ENCODE data around the gene PCSK6.

- TF ChIP-seq, protein P1, sequence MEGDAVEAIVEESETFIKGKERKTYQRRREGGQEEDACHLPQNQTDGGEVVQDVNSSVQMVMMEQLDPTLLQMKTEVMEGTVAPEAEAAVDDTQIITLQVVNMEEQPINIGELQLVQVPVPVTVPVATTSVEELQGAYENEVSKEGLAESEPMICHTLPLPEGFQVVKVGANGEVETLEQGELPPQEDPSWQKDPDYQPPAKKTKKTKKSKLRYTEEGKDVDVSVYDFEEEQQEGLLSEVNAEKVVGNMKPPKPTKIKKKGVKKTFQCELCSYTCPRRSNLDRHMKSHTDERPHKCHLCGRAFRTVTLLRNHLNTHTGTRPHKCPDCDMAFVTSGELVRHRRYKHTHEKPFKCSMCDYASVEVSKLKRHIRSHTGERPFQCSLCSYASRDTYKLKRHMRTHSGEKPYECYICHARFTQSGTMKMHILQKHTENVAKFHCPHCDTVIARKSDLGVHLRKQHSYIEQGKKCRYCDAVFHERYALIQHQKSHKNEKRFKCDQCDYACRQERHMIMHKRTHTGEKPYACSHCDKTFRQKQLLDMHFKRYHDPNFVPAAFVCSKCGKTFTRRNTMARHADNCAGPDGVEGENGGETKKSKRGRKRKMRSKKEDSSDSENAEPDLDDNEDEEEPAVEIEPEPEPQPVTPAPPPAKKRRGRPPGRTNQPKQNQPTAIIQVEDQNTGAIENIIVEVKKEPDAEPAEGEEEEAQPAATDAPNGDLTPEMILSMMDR (IDR thresholded peaks at IDR 0.05), result no peak
- TF ChIP-seq POLR2A (IDR thresholded peaks at IDR 0.05), result no peak
Observed at GRCh38 chr15:101262551-101262950, 227.0 kb downstream of the PCSK6 start.

Measured in Peyer's patch (tissue), 4 donors.